OCI-LY3 (cell line): ENCODE results near the gene CEBPG.

ENCODE experiments used
- H2AFZ ChIP-seq: fragments of 200-600, 300-600 bp; shearing (Covaris generic); 2 replicates; pipeline ENCODE4 v1.6.0; 2014; ENCODE audit warnings: antibody characterized with exemption, low read depth, low read length
- H3K27ac ChIP-seq: fragments of 200-600, 300-600 bp; sonication (generic); 2 replicates; pipeline ENCODE4 v1.5.1; 2014; ENCODE audit warnings: mild to moderate bottlenecking, low read length, moderate library complexity, mixed read lengths
- H3K27me3 ChIP-seq: fragments of 200-600, 300-600 bp; sonication (generic); 2 replicates; pipeline ENCODE4 v1.6.1; 2014; ENCODE audit warnings: low read depth, low read length, mixed read lengths
- H3K36me3 ChIP-seq: fragments of 200-600, 300-600 bp; sonication (generic); replicated peaks from 2 replicates; pipeline ENCODE3; 2014; ENCODE audit warnings: low read depth, low read length, mixed read lengths
- H3K4me1 ChIP-seq: fragments of 300-600, 200-600 bp; sonication (generic); 2 replicates; pipeline ENCODE4 v1.6.1; 2014; ENCODE audit warnings: low read length, mixed read lengths
- H3K4me2 ChIP-seq: fragments of 200-600, 300-600 bp; sonication (generic); 2 replicates; pipeline ENCODE4 v1.6.1; 2014; ENCODE audit warnings: low read length, mixed read lengths
- H3K4me3 ChIP-seq: fragments of 300-600, 200-600 bp; sonication (generic); 2 replicates; pipeline ENCODE4 v1.5.1; 2014; ENCODE audit warnings: antibody characterized with exemption, mild to moderate bottlenecking, low read length, moderate library complexity
- H3K79me2 ChIP-seq: fragments of 300-600, 200-600 bp; shearing (Covaris generic); 2 replicates; pipeline ENCODE4 v1.6.1; 2014; ENCODE audit warnings: mild to moderate bottlenecking, low read length, mixed read lengths
- H3K9ac ChIP-seq: fragments of 300-600, 200-600 bp; shearing (Covaris generic); 2 replicates; pipeline ENCODE4 v1.6.0; 2014; ENCODE audit warnings: mild to moderate bottlenecking, low read length, moderate library complexity
- H3K9me3 ChIP-seq: fragments of 200-600, 300-600 bp; shearing (Covaris generic); 2 replicates; pipeline ENCODE4 v1.6.1; 2014; ENCODE audit warnings: low read length, mixed read lengths; ENCODE audit not compliant: insufficient read depth
- H4K20me1 ChIP-seq: fragments of 200-600, 300-600 bp; sonication (generic); 2 replicates; pipeline ENCODE4 v1.6.1; 2016; ENCODE audit warnings: low read length, mixed read lengths; ENCODE audit not compliant: insufficient read depth
- EZH2phosphoT487 ChIP-seq: fragments of 200-600 bp; shearing (Covaris generic); IDR thresholded peaks from 2 replicates; pipeline ENCODE4 v1.6.1; 2018; ENCODE audit warnings: antibody characterized with exemption, mixed run types, low read depth
- TF ChIP-seq, protein P1 (sequence below): fragments of 200-600, 300-600 bp; sonication (generic); IDR thresholded peaks from 2 replicates; pipeline ENCODE4 v1.5.1; 2014; ENCODE audit warnings: antibody characterized with exemption, low read length, low read depth

The CEBPG gene

DNA sequence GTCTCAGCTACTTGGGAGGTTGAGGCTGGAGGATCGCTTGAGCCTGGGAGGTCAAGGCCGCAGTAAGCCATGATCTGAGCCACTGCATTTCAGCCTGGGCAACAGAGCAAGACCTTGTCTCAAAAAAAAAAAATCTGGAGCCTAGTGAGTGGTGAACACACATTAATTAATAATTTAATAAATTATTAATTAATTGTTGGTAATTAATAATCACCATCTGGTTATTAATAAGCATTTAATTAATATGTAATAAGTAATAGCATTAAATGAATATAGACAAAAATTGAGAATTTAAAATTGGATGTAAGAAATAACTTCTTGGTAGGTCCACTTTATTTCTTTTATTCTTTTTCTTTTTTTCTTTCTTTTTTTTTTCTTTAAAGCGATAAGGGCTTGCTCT is 39.2 kb upstream of the CEBPG start:
- Histone ChIP-seq H3K27ac (no peak overlapping the region), H3K79me2 (no peaks in the 10 kb centered on the region), H3K36me3 (no peaks in the 10 kb centered on the region), H4K20me1 (no peaks in the 10 kb centered on the region), H3K4me3 (no peak overlapping the region), H3K9me3 (no peaks in the 10 kb centered on the region), H3K4me1 (no peaks in the 10 kb centered on the region), H3K9ac (no peak overlapping the region), H3K27me3 (peaks cover 12% of the 10 kb centered on the region), H2AFZ (no peak overlapping the region), H3K4me2 (no peak overlapping the region)
- TF ChIP-seq EZH2phosphoT487, result no peak
- TF ChIP-seq, protein P1, sequence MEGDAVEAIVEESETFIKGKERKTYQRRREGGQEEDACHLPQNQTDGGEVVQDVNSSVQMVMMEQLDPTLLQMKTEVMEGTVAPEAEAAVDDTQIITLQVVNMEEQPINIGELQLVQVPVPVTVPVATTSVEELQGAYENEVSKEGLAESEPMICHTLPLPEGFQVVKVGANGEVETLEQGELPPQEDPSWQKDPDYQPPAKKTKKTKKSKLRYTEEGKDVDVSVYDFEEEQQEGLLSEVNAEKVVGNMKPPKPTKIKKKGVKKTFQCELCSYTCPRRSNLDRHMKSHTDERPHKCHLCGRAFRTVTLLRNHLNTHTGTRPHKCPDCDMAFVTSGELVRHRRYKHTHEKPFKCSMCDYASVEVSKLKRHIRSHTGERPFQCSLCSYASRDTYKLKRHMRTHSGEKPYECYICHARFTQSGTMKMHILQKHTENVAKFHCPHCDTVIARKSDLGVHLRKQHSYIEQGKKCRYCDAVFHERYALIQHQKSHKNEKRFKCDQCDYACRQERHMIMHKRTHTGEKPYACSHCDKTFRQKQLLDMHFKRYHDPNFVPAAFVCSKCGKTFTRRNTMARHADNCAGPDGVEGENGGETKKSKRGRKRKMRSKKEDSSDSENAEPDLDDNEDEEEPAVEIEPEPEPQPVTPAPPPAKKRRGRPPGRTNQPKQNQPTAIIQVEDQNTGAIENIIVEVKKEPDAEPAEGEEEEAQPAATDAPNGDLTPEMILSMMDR, result no peak

DNA sequence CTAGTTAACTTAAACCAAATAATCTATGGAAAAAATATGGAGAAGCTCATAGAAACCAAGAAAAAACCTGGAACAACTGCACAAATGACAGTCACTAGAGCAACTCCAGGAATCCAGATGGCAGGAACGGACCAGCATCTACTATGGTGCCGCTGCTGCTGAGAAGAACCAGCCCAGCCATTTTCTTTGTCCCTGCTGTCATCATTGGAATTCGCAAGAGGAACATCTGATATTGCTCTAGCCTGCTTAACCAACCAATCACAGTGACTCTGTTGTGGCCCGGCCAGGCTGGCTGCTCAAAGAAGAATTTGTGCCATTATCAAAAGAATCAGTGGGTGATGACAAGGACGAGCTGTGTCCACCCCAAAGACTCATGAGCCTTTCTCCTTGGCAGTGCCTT is 38.1 kb upstream of the CEBPG start:
- TF ChIP-seq, protein P1, result no peak
- TF ChIP-seq EZH2phosphoT487, result no peak
- Histone ChIP-seq H3K9ac (no peak overlapping the region), H3K4me3 (no peak overlapping the region), H3K4me2 (no peak overlapping the region), H2AFZ (no peak overlapping the region), H3K4me1 (no peaks in the 10 kb centered on the region), H4K20me1 (no peaks in the 10 kb centered on the region), H3K27ac (no peak overlapping the region), H3K79me2 (no peaks in the 10 kb centered on the region), H3K36me3 (no peaks in the 10 kb centered on the region), H3K9me3 (no peaks in the 10 kb centered on the region), H3K27me3 (peaks cover 4% of the 10 kb centered on the region; the same call in 1 of the 2 replicates)

DNA sequence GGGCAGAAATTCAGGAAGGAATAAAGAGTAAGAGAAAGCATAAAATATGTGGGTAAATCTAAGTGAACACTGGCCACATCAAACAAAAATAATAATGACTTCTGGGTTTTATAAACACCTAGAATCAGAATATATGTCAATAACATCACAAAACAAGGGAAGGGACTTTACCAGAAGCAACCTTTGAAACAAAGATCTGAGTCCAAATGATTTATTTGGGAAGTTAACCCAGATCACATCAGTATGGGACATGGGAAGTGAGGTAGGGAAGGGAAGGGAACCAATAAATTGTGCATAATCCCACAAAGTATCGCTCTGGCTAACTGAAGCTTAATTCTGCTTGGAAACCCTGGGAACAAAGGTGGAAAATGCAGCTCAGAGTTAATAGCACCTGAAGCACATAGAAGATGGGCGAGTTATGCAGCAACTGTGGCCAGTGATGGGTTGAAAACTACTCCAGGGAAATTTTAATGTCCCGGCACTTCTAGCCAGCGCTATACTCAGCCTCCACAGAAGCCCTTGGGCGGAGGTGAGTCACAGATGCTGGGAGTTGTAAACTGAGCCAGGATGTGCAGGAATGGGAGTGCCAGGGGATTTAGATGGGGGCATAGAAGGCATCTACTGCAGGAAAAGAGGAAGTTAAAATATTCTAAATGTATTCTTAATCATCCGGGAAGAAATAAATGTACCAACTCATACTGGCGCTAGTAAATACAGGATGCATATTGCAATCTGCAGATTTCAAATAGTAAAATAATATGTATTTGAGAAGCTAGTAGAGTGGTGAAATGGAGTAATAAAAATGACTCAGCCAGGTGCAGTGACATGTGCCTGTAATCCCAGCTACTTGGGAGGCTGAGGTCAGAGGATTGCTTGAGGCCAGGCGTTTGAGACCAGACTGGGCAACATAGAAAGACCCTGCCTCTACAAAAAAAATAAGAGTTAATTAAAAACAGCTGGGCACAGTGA is 34.2 kb upstream of the CEBPG start:
- Histone ChIP-seq H3K27ac (no peak overlapping the region), H3K4me2 (no peak overlapping the region), H3K9me3 (no peaks in the 10 kb centered on the region), H3K27me3 (peaks cover 21% of the 10 kb centered on the region), H3K4me1 (no peaks in the 10 kb centered on the region), H3K36me3 (no peaks in the 10 kb centered on the region), H2AFZ (no peak overlapping the region), H3K4me3 (no peak overlapping the region), H3K9ac (no peak overlapping the region), H3K79me2 (no peaks in the 10 kb centered on the region), H4K20me1 (no peaks in the 10 kb centered on the region)
- no peak for TF ChIP-seq EZH2phosphoT487
- TF ChIP-seq, protein P1, result no peak

DNA sequence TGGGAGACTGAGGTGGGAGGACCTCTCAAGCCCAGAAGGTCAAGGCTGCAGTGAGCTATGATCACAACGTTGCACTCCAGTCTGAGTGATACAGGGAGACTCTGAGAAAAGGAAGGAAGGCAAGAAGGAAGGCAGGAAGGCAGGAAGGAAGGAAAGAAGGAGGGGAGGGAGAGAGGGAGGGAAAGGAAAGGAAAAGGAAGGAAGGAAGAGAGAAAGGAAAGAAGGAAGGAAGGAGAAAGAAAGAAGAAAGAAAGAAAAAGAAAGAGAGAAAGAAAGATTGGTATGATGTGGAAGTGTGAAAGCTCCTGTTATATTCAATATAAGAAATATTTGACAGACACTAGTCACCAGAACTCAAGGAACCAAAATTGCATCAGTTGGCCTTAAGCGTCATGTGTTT is 32.5 kb upstream of the CEBPG start:
- TF ChIP-seq, protein P1, result no peak
- no peak for TF ChIP-seq EZH2phosphoT487
- Histone ChIP-seq H3K36me3 (no peaks in the 10 kb centered on the region), H3K27me3 (peaks cover 33% of the 10 kb centered on the region)

More for the DNA sequence above, 32.5 kb upstream of the CEBPG start:
- H3K27ac ChIP-seq, result no peak overlapping the region
- no peaks in the 10 kb centered on the region for H4K20me1 ChIP-seq
- H3K4me3 ChIP-seq, result no peak overlapping the region
- H3K9me3 ChIP-seq, result no peaks in the 10 kb centered on the region
- H2AFZ ChIP-seq, result no peak overlapping the region
- H3K4me2 ChIP-seq, result no peak overlapping the region
- no peaks in the 10 kb centered on the region for H3K79me2 ChIP-seq
- H3K9ac ChIP-seq, result no peak overlapping the region
- no peaks in the 10 kb centered on the region for H3K4me1 ChIP-seq
